HepG2 (cell line): ENCODE data around the gene CRADD. TPM values are rescaled to one million over a fixed set of nuclear protein-coding genes. Genes with fewer than 3 reads are reported as not detected.
A peak's percentile ranks its signal among the peaks of the same experiment; 100 is the strongest.

Source experiments
- ATF3 ChIP-seq: sonication (generic); formaldehyde crosslinking; IDR thresholded peaks from 2 replicates; pipeline ENCODE4 v1.4.0; 2020; ENCODE audit warnings: missing genetic modification reagents
- BCL3 ChIP-seq: sonication (generic); formaldehyde crosslinking; IDR thresholded peaks from 2 replicates; pipeline ENCODE4 v1.5.1; 2020; ENCODE audit warnings: mild to moderate bottlenecking, missing genetic modification reagents, moderate library complexity
- FLYWCH1 ChIP-seq: sonication (generic); formaldehyde crosslinking; IDR thresholded peaks from 2 replicates; pipeline ENCODE4 v1.8.1; 2023; ENCODE audit warnings: mild to moderate bottlenecking, missing genetic modification reagents
- HNRNPH1 ChIP-seq: fragments of 200-400 bp; formaldehyde crosslinking; optimal IDR thresholded peaks from 2 replicates; pipeline ENCODE3; 2017; ENCODE audit warnings: mild to moderate bottlenecking, low read depth, low read length
- HOXA9 ChIP-seq: sonication (generic); formaldehyde crosslinking; IDR thresholded peaks from 2 replicates; pipeline ENCODE4 v1.8.1; 2022; ENCODE audit warnings: missing genetic modification reagents, mild to moderate bottlenecking, moderate library complexity, borderline replicate concordance
- RARG ChIP-seq: sonication (generic); formaldehyde crosslinking; IDR thresholded peaks from 2 replicates; pipeline ENCODE4 v1.4.0; 2020; ENCODE audit warnings: low read depth, mild to moderate bottlenecking, missing genetic modification reagents
- RFXANK ChIP-seq: IDR thresholded peaks from 2 replicates; pipeline ENCODE4 v1.6.1; 2016
- SP140L ChIP-seq: sonication (generic); formaldehyde crosslinking; IDR thresholded peaks from 2 replicates; pipeline ENCODE4 v1.4.0; 2020; ENCODE audit warnings: missing genetic modification reagents, borderline replicate concordance
- THAP11 ChIP-seq: IDR thresholded peaks from 2 replicates; pipeline ENCODE4 v1.6.1; 2016; ENCODE audit warnings: missing biosample characterization, missing genetic modification reagents
- ZNF251 ChIP-seq: sonication (generic); formaldehyde crosslinking; IDR thresholded peaks from 2 replicates; pipeline ENCODE4 v1.9.0; 2021; ENCODE audit warnings: mild to moderate bottlenecking, missing genetic modification reagents
- ZNF256 ChIP-seq: sonication (generic); formaldehyde crosslinking; conservative IDR thresholded peaks from 2 replicates; pipeline ENCODE4 v1.4.0; 2020; ENCODE audit warnings: missing genetic modification reagents
- ZNF430 ChIP-seq: sonication (generic); formaldehyde crosslinking; IDR thresholded peaks from 2 replicates; pipeline ENCODE4 v1.9.0; 2021; ENCODE audit warnings: mild to moderate bottlenecking, missing genetic modification reagents
- ZNF547 ChIP-seq: sonication (generic); formaldehyde crosslinking; IDR thresholded peaks from 2 replicates; pipeline ENCODE4 v1.5.1; 2020; ENCODE audit warnings: mild to moderate bottlenecking, missing genetic modification reagents
- ZNF720 ChIP-seq: sonication (generic); formaldehyde crosslinking; IDR thresholded peaks from 2 replicates; pipeline ENCODE4 v1.4.0; 2020; ENCODE audit warnings: missing genetic modification reagents
- ZNF75D ChIP-seq: sonication (generic); formaldehyde crosslinking; IDR thresholded peaks from 2 replicates; pipeline ENCODE4 v1.8.1; 2023; ENCODE audit warnings: missing genetic modification reagents, mild to moderate bottlenecking, borderline replicate concordance
- ZNF781 ChIP-seq: sonication (generic); formaldehyde crosslinking; IDR thresholded peaks from 2 replicates; pipeline ENCODE4 v1.5.1; 2020; ENCODE audit warnings: borderline replicate concordance, mild to moderate bottlenecking, missing genetic modification reagents; ENCODE audit errors: not compliant biosample characterization
- ZNF800 ChIP-seq: sonication (generic); formaldehyde crosslinking; IDR thresholded peaks from 2 replicates; pipeline ENCODE4 v1.4.0; 2020; ENCODE audit warnings: missing genetic modification reagents
- ZSCAN9 ChIP-seq: IDR thresholded peaks from 2 replicates; pipeline ENCODE4 v1.6.1; 2016; ENCODE audit warnings: borderline replicate concordance
- polyA plus RNA-seq, 8 experiments: library from polyadenylated mRNA; depleted of rRNA in 3 of 8; stranded (reverse) in 7 of 8; unstranded in 1 of 8; fragments of >200 nt; fragmentation: Illumina TruSeq in 4 of 8; extraction: Trizol in 4 of 8; gene quantifications; 2 replicates each; pipeline versions ENCODE4 v1.2.1 to v1.2.3, GENCODE V29; 2011 to 2016; ENCODE audit warnings: low read depth in 4 of 8, missing spikeins in 1 of 8, mixed read lengths in 1 of 8; ENCODE audit not compliant: insufficient read depth in 1 of 8
- total RNA-seq, 5 experiments: library from RNA; depleted of rRNA; stranded (reverse); fragments of >200 nt; fragmentation: Illumina TruSeq; extraction: Trizol; gene quantifications; 2 replicates each; pipeline ENCODE4 v1.2.3, GENCODE V29; 2016; ENCODE audit warnings: low read depth in 1 of 5
- TF ChIP-seq, protein P1 (sequence below): sonication (generic); formaldehyde crosslinking; IDR thresholded peaks from 2 replicates; pipeline ENCODE4 v1.8.0; 2022; ENCODE audit warnings: mild to moderate bottlenecking, missing genetic modification reagents; ENCODE audit not compliant: insufficient replicate concordance
- TF ChIP-seq, protein P2 (sequence below): sonication (generic); formaldehyde crosslinking; IDR thresholded peaks from 2 replicates; pipeline ENCODE4 v1.4.0; 2020; ENCODE audit warnings: missing genetic modification reagents, borderline replicate concordance

The CRADD gene
- total and polyA plus RNA-seq, 2 of the 13 experiments (the other 11 are each of a cell fraction or from before 2014, with no cell fraction given), result 12.4 to 18.8 TPM

- TF ChIP-seq THAP11, result peak; percentile 72
- no peak; the same call in 1 of the 2 replicates for TF ChIP-seq SP140L (CRISPR knock-in tag)
- no peak for TF ChIP-seq RARG (CRISPR knock-in tag)
- TF ChIP-seq, protein P1, sequence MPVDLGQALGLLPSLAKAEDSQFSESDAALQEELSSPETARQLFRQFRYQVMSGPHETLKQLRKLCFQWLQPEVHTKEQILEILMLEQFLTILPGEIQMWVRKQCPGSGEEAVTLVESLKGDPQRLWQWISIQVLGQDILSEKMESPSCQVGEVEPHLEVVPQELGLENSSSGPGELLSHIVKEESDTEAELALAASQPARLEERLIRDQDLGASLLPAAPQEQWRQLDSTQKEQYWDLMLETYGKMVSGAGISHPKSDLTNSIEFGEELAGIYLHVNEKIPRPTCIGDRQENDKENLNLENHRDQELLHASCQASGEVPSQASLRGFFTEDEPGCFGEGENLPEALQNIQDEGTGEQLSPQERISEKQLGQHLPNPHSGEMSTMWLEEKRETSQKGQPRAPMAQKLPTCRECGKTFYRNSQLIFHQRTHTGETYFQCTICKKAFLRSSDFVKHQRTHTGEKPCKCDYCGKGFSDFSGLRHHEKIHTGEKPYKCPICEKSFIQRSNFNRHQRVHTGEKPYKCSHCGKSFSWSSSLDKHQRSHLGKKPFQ (CRISPR knock-in tag), result no peak
- TF ChIP-seq ZNF75D (CRISPR knock-in tag), result no peak
- no peak for TF ChIP-seq ZNF256 (CRISPR knock-in tag)
- TF ChIP-seq FLYWCH1 (CRISPR knock-in tag), result no peak
- no peak for TF ChIP-seq HNRNPH1
- TF ChIP-seq ZSCAN9 (CRISPR knock-in tag), result peak; percentile 65; the same call in 1 of the 2 replicates
- TF ChIP-seq ZNF547 (CRISPR knock-in tag), result 0 out of 2 replicates have a peak, but pooled peaks have one; percentile 21
- TF ChIP-seq ZNF781 (CRISPR knock-in tag), result no peak
- no peak for TF ChIP-seq HOXA9 (CRISPR knock-in tag)
- TF ChIP-seq, protein P2, sequence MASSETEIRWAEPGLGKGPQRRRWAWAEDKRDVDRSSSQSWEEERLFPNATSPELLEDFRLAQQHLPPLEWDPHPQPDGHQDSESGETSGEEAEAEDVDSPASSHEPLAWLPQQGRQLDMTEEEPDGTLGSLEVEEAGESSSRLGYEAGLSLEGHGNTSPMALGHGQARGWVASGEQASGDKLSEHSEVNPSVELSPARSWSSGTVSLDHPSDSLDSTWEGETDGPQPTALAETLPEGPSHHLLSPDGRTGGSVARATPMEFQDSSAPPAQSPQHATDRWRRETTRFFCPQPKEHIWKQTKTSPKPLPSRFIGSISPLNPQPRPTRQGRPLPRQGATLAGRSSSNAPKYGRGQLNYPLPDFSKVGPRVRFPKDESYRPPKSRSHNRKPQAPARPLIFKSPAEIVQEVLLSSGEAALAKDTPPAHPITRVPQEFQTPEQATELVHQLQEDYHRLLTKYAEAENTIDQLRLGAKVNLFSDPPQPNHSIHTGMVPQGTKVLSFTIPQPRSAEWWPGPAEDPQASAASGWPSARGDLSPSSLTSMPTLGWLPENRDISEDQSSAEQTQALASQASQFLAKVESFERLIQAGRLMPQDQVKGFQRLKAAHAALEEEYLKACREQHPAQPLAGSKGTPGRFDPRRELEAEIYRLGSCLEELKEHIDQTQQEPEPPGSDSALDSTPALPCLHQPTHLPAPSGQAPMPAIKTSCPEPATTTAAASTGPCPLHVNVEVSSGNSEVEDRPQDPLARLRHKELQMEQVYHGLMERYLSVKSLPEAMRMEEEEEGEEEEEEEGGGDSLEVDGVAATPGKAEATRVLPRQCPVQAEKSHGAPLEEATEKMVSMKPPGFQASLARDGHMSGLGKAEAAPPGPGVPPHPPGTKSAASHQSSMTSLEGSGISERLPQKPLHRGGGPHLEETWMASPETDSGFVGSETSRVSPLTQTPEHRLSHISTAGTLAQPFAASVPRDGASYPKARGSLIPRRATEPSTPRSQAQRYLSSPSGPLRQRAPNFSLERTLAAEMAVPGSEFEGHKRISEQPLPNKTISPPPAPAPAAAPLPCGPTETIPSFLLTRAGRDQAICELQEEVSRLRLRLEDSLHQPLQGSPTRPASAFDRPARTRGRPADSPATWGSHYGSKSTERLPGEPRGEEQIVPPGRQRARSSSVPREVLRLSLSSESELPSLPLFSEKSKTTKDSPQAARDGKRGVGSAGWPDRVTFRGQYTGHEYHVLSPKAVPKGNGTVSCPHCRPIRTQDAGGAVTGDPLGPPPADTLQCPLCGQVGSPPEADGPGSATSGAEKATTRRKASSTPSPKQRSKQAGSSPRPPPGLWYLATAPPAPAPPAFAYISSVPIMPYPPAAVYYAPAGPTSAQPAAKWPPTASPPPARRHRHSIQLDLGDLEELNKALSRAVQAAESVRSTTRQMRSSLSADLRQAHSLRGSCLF, result no peak
- peak; percentile 41; the same call in 1 of the 2 replicates for TF ChIP-seq ZNF430 (CRISPR knock-in tag)
- TF ChIP-seq ATF3 (CRISPR knock-in tag), result peak; percentile 91
- no peak for TF ChIP-seq ZNF720
- TF ChIP-seq RFXANK (CRISPR knock-in tag), result no peak
- TF ChIP-seq ZNF251 (CRISPR knock-in tag), result no peak
- no peak for TF ChIP-seq BCL3 (CRISPR knock-in tag)
- no peak for TF ChIP-seq ZNF800 (CRISPR knock-in tag)
Measured at GRCh38 chr12:93663006-93663728, 14.0 kb upstream of the CRADD start (continued).
